NB4 (cell line): ENCODE measurements around the gene CRTC2.
"Not testable (repeated sequence)": the region's sequence is repeated elsewhere in the genome, so short reads cannot be mapped to it uniquely, and the experiment has no call there.

ENCODE experiments used
- DNase-seq: peaks from one replicate; pipeline ENCODE4 v3.0.0; 2010; ENCODE audit warnings: low read depth
- H3K4me3 ChIP-seq: one replicate; pipeline ENCODE4 v1.5.1; 2011; ENCODE audit warnings: mild to moderate bottlenecking, low read depth, low read length, moderate library complexity
- MAX ChIP-seq: IDR thresholded peaks from 2 replicates; pipeline ENCODE4 v1.6.1; 2011; ENCODE audit warnings: low read depth, low read length
- MYC ChIP-seq: IDR thresholded peaks from 2 replicates; pipeline ENCODE4 v1.6.1; 2011; ENCODE audit warnings: low read depth, low read length
- POLR2A ChIP-seq: IDR thresholded peaks from 2 replicates; pipeline ENCODE4 v1.6.1; 2011; ENCODE audit warnings: mild to moderate bottlenecking; ENCODE audit not compliant: insufficient read length; ENCODE audit errors: extremely low read depth
- TF ChIP-seq, protein P1 (sequence below): IDR thresholded peaks from one replicate; pipeline ENCODE4 v1.5.1; 2012; ENCODE audit warnings: low read depth, low read length

CRTC2 gene

GRCh38 chr1:153985341-153985912, 27.0 kb upstream of the CRTC2 start:
- peak; percentile 90 for DNase-seq
- H3K4me3 ChIP-seq = peak overlapping the region; percentile 69
- TF ChIP-seq, protein P1, sequence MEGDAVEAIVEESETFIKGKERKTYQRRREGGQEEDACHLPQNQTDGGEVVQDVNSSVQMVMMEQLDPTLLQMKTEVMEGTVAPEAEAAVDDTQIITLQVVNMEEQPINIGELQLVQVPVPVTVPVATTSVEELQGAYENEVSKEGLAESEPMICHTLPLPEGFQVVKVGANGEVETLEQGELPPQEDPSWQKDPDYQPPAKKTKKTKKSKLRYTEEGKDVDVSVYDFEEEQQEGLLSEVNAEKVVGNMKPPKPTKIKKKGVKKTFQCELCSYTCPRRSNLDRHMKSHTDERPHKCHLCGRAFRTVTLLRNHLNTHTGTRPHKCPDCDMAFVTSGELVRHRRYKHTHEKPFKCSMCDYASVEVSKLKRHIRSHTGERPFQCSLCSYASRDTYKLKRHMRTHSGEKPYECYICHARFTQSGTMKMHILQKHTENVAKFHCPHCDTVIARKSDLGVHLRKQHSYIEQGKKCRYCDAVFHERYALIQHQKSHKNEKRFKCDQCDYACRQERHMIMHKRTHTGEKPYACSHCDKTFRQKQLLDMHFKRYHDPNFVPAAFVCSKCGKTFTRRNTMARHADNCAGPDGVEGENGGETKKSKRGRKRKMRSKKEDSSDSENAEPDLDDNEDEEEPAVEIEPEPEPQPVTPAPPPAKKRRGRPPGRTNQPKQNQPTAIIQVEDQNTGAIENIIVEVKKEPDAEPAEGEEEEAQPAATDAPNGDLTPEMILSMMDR = no peak
- no peak for TF ChIP-seq MAX
- no peak for TF ChIP-seq MYC
- TF ChIP-seq POLR2A = no peak

DNA sequence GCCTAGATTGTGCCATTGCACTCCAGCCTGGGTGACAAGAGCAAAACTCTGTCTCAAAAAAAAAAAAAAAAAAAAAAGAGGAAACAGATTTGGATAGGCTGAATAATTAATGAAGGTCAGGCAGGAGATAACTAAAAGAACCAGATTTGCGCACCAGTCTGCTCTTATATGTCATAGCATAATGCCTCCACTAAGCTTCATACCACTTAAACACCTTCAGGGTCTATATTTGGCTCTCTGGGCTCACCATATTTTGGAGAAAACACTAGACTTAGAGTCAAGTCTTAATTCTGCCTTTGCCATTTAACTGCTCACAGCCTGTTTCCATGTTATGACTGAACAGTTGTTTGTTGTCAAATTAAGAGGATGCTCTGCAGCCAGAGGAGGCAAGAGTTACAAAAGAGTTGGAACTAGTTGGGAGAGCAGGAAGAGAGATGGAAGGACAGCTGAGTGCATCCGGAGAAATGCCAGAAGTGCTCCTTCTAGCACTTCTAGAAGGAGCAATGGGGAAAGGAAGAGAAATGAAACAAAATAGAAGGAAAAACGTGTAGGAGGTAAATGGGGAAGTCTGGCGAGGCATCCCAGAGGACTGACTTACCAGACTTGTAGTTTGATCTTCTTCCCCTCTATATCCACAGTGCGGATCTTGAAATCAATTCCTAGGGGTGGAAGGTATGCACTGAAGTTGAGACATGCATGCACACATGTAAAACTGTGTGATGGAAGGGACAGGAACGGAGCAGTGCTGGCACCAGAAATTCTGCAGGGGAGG, 25.9 kb upstream of the CRTC2 start:
- TF ChIP-seq, protein P1 = no peak
- TF ChIP-seq MYC (no peak), MAX (no peak), POLR2A (no peak)
- no peak for DNase-seq
- peak overlapping the region; percentile 69 for H3K4me3 ChIP-seq

GRCh38 chr1:153981735-153982134, 23.3 kb upstream of the CRTC2 start:
- DNase-seq, H3K4me3 ChIP-seq: not testable (repeated sequence)

DNA sequence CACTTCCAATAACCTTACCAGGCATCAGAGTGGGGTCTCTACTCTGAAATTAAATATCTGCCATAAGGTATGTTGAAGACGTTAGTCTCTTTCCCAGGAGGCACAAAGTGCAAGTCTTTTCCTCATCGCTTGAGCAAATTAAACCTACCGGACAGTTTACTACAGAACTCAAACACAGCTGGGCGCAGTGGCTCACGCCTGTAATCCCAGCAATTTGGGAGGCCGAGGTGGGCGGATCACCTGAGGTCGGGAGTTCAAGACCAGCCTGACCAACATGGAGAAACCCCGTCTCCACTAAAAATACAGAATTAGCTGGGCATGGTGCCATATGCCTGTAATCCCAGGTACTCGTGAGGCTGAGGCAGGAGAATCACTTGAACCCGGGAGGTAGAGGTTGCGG, 20.7 kb upstream of the CRTC2 start:
- not testable (repeated sequence) for DNase-seq, H3K4me3 ChIP-seq

- no peak for DNase-seq
- TF ChIP-seq POLR2A = no peak
- TF ChIP-seq, protein P1 = no peak
- TF ChIP-seq MYC = no peak
- TF ChIP-seq MAX = no peak
- peak overlapping the region; percentile 91 for H3K4me3 ChIP-seq
These were observed 20.0 kb upstream of the CRTC2 start for GRCh38 chr1:153978274-153978909.

DNA sequence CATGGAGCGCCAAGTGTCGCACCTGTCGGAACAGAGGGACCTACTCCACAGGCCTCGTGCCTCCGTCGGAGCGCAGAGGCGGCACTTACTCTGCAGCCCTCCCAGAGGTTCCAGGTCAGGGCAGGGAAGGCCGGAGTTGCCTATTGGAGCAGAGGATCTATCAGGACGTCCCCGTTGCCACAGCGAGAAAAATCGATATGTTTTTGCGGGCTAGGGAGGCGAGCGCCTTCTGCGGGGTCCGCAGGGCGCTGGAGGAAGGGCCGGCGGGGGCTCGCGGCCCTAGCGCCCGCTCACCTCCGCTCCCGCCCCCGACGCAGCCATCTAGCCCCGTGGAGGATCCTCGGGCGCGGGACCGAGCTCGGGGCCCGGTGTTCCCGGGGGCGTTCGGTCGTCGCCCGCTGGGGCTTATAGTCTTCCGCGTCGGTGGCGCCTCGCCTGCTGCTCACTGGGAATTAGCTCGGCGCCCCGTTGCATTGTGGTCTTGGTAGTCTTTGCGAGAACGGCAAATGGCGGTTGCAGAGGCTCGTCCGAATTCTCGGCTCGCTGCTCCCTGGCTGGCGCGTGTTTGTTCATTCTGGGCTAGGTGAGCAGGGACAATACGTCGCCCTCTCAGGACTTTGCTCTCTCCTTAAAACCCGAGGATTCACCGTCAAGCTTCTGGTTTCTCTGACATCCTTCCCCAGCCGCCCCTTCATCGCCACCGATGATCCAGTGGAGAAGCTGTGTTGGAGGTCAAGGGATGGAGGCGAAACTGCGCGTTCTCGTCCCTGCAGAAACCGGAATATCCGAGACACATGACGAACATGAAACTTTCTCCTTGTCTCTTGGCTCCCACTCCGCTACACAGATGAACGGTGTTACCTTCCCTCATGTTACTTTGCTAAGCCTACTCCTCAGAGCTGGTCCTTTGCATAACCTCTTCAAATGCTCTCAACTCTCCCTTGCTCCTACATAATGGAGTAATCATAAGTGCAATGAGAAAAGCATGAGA, 19.1 kb upstream of the CRTC2 start, which contains the start of gene JTB:
Gene JTB, minus strand, starts transcription at position 425 of the 991 bp plus-strand sequence. Its CDS starts 422 bp downstream, at position 3.
- peak within 1 kb of the TSS; percentile 91 for H3K4me3 ChIP-seq
- peak; percentile 90 for DNase-seq
- TF ChIP-seq MYC = peak; percentile 86
- peak; percentile 69 for TF ChIP-seq MAX
- TF ChIP-seq, protein P1 = no peak
- TF ChIP-seq POLR2A = peak; percentile 91
